Ramos (cell line): ENCODE measurements around the gene MED12L.

Source experiments
- in situ Hi-C: fragments of 300-500 bp; cut with MboI; formaldehyde crosslinking; loops from one replicate; pipeline ENCODE4 v1.14.3; 2022; ENCODE audit warnings: low sequenced_read_pairs; ENCODE audit not compliant: unreplicated experiment

Gene MED12L

GRCh38 chr3:151169262-151169947 is 83.9 kb downstream of the MED12L start:
- in situ Hi-C loops = loop anchor here (10.0 to 25.0 kb wide), 2 partner anchors 115 to 668 kb away; no protein-coding TSS in a partner anchor

GRCh38 chr3:151169948-151170679 is 84.7 kb downstream of the MED12L start:
- in situ Hi-C loops = loop anchor here (10.0 to 25.0 kb wide), 2 partner anchors 115 to 667 kb away; no protein-coding TSS in a partner anchor

GRCh38 chr3:151171145-151171757 is 85.8 kb downstream of the MED12L start:
- in situ Hi-C loops = loop anchor here (25.0 kb wide), 1 partner anchor 666 kb away; no protein-coding TSS in a partner anchor

- in situ Hi-C loops = loop anchor here (25.0 kb wide), 1 partner anchor 663 kb away; no protein-coding TSS in a partner anchor
Measured at GRCh38 chr3:151174351-151174750, 88.9 kb downstream of the MED12L start.

GRCh38 chr3:151175952-151176351 is 90.5 kb downstream of the MED12L start:
- in situ Hi-C loops = no loop called here

GRCh38 chr3:151178208-151178845 is 92.9 kb downstream of the MED12L start:
- in situ Hi-C loops = no loop called here

- in situ Hi-C loops = no loop called here
Measured at GRCh38 chr3:151182349-151183079, 97.0 kb downstream of the MED12L start.

- in situ Hi-C loops = no loop called here
Measured at GRCh38 chr3:151183265-151183671, 97.8 kb downstream of the MED12L start.

- in situ Hi-C loops = no loop called here
Measured at GRCh38 chr3:151191095-151191494, 105.6 kb downstream of the MED12L start.

GRCh38 chr3:151192545-151192944 is 107.1 kb downstream of the MED12L start:
- in situ Hi-C loops = no loop called here

- in situ Hi-C loops = no loop called here
Measured at GRCh38 chr3:151195826-151196225, 110.4 kb downstream of the MED12L start.

- in situ Hi-C loops = no loop called here
Measured at GRCh38 chr3:151196434-151196833, 111.0 kb downstream of the MED12L start.

GRCh38 chr3:151197228-151197627 is 111.8 kb downstream of the MED12L start:
- in situ Hi-C loops = no loop called here

GRCh38 chr3:151197981-151198767 is 112.7 kb downstream of the MED12L start:
- in situ Hi-C loops = no loop called here

GRCh38 chr3:151198849-151199248 is 113.4 kb downstream of the MED12L start:
- in situ Hi-C loops = no loop called here

GRCh38 chr3:151199554-151200438 is 114.3 kb downstream of the MED12L start:
- in situ Hi-C loops = no loop called here

- in situ Hi-C loops = no loop called here
Measured at GRCh38 chr3:151200586-151200985, 115.1 kb downstream of the MED12L start.

- in situ Hi-C loops = no loop called here
Measured at GRCh38 chr3:151201051-151201730, 115.7 kb downstream of the MED12L start.
